GM18858 (cell line): ENCODE results near the gene FBN2.

Source experiments
- ATAC-seq: cut with Tn5 transposase; IDR thresholded peaks from one replicate; pipeline ENCODE4 v1.9.1; 2021; ENCODE audit not compliant: unreplicated experiment

FBN2 gene

DNA sequence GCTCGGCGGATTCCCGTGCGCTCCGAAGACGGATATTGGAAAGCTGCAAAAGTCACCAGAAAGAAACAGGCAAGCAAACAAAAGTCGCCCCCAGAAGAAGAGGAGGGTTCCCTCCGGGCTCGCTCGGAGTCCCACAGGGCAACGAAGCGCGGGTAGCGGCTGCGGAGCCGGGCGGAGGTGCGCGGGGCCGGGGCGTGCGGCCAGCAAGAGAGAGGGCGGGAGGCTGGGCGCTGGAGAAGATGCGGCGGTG is at the start of gene FBN2:
Gene FBN2 (minus strand): TSS at position 246 of the 250 bp plus-strand sequence. CDS start 642 bp downstream, outside the sequence.
- no peak for ATAC-seq

DNA sequence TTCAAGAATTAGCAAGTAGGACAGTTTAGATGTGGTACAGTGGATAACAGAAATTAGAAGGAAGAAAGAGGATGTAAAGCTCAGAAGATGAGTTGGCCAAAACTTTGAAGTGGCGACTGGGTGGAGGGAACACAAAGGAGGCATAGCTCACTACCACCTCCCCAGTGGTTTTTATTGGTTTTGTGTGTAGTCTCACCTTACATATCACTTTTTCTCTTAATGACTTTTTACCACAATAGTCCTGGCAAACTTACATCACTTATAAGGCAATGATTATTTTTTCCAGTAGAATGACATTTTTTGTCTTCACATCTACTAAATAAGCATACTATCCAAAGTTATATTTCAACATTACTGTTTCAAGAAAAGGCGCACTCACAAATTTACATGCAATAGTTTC is 49.2 kb upstream of the FBN2 start:
- no peak for ATAC-seq

DNA sequence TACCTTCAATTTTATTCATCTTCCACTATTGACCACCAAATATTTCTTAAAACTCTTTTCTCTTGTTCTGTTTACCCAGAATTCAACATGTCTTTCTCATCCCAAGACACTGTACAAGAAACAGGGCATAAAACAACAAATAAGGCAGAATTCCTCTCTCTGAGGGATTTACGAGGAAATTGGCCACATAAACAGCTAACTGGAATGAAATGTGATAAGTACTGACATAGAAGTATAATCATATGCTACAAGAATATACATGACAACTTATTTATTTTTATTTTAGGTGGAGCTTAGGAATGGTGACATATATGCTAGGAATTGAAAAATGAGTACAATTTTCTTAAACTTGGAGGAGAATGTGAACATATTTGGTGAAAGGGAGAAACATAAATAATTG is 48.8 kb upstream of the FBN2 start:
- ATAC-seq, result no peak

DNA sequence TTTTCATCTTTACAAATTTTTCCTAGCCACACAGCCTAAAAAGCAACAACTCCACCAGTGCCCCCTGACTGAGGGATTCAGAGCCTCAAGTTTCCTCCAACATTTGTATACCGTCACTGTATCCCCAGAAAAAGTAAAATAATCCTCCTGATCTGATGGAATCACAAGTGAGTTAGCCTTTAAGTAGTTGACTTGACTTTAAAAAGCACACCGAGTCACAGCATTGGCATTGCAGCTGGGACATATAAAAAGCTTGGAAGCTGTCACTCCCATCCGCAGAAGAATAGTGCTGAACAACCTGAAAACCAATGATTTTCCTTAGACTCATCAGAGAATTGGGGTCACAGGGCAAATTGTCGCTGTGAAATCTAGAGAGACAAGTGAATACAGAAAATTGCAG is 41.6 kb upstream of the FBN2 start:
- no peak for ATAC-seq

DNA sequence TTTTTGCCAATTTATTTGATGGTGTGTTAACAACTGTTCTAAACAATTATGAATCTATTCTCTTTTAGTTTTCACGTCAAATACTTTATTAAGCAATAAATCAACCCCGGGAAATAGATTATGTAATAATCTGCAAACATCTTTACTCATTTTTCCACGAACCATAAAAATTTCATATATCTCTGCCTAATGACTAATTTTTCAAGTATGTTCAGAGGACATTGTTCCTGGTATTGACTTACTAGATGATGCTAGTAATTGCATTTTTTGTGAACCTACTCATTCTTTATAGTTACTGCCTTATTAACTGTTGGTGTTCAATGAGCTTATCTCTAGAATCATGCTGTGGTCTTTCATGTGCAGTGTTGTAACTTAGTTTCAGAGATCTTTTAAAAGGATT is 41.0 kb upstream of the FBN2 start:
- ATAC-seq, result no peak

DNA sequence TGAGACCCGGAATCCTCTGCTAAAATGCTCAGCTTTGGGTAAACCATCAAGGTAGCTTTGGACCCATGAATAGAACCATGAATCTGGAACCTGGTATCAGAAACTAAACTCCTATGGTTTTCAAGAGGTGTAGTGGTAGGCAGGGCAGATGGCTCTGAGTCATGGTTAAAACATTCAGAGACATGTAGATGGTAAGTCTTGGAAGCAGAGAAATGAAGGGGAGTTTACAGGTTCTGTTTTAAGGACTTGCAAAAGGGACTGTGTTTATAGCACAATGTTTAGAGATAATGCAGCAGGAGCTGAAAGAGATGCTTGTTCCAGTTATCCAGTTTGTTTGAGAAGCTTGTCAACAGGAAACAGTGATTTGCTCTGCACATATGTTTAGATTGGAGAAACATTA is 36.0 kb upstream of the FBN2 start:
- ATAC-seq, result no peak

DNA sequence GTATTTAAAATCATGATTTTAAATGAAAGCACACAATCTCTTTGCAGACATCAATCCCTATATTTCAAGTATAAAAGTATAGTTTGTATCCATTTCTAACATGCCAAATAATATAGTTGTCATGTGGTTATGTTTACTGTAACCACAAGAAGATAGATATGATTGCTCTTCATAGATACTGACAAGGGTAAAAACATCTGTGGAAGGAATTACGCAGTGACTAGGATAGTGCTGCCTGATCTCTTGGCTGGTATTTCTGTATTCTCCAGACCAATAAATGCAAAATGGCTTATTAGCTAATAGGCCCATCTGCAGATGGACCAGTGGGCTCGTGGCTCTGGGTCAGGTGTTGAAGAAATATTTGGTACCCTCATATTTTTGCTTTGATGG is 34.9 kb upstream of the FBN2 start:
- no peak for ATAC-seq

DNA sequence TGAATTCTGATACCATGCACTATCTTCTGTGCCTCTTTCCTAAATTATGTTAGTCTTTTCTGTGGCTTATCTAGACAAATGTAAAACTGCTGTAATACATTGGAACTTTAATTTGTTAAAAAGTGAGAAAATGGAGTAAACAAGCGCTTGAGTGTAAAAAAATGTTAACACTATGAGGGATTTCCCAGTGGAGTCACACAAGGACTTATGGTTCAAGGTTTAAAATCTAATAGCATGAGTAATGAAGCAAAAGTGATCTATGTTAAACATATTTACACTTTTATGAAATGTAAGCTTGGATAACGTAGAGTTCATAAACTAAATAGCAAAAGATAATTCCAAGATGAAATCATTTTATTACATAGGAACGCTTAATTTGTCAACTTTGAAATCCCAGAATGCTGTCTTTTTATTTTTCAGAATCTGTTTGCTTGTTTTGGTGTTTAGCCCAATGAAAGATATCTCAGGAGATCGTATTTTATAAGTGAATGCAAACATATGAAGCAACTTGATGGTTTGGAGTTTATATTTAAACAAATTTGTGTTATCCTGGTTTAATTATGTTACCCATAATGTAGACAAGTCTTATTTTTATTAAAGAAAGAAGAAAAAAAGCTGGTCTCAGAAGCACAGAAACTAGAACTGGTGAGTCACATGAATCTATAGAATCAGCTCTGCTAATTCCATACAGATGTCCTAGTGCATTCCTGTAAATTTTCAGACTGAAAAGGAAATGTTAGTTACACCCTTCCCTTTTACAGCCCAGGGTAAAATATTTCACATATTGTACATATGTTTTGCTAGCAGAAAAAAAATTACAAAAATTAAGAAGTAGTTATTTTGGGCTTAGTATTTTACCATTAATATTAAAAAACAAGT is 34.2 kb upstream of the FBN2 start:
- ATAC-seq, result no peak

DNA sequence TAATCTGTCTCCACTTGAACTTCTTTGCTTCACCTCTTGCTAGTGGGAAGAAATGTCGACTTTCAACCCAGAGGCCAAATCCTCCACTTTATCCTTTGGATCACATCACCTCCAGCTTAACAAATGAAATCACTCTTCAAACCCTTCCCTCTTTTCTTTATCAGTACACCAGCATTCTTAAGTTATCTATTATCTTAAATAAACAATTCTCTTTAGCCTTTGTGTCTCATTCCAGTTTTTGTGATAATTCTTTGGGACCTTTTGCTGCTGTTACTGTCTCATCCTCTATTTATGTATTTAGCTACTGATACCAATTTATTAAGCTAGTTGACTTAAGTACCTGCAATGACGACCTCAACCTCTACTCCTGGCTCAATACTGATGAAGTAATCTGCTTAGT is 28.1 kb upstream of the FBN2 start:
- ATAC-seq, result no peak

DNA sequence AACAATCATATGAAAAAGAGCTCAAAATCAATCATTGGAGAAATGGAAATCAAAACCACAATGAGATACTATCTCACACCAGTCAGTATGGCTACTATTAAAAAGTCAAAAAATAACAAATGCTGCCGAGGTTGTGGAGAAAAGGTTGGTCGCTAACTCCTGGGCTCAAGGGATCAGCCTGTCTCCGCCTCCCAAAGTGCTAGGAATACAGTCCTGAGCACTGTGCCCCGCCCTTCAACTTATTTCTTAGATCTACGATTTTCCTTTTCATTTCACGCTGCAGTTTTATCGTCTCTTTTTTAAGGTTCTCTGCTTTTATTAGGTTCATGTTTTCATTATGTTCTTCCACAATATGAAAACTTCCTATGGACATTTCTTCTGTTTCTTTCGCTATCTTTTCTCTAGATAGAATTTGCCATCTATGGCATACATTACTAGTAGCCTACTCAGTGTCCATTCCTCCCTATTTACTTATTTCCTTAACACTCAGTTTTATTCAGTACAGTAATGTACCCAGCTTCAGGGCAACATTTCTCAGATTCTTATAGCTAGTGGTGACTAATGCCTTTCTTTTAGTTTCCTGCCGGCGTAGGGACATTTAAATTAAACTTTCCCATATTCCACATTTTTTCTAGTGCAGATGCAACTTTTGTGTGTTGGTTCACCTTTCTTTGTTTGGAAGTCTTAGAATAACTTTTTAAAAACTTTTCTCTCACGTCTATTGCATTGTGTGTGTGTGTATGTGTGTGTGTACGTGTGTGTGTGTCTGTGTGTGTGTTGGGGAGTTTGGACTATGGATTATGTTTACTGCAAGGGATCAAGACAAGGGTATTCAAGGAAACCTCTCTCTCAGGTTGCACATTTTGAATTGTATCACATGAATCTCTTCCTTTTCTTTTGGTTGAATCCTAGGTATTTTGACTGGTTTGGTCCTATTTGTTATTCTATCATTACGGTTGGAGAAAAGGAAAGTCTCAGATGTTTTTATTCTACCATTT is 21.6 kb upstream of the FBN2 start:
- ATAC-seq, result no peak

DNA sequence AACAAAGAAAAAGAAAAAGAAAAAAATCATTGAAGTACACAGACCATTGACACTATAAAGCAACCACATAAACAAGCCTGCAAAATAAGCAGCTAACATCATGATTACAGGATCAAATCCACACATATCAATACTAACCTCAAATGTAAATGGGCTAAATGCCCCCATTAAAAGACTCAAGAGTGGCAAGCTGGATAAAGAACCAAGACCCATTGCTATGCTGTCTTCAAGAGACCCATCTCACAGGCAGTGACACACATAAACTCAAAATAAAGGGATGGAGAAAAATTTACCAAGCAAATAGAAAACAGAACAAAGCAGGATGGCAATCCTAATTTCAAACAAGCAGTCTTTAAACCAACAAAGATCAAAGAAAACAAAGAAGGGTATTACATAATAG is 15.7 kb upstream of the FBN2 start:
- ATAC-seq, result no peak

DNA sequence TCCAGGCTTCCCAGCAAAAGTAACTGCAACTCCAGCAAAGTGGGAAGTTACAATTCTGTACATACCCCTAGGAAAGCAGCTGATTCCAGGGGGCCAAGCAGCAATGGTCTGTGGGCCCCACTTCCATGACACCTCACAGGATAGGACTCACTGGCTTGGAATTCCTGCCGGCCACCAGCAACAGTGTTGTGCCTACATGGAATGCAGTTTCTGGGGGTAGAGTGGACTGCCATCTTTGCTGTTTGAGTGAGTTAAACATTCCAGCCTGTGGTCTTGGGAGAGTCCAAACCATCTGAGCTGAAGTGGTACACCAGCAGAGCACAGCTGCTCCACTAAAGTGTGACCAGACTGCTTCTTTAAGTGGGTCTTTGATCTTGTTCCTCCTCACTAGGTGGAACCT is 13.4 kb upstream of the FBN2 start:
- no peak for ATAC-seq

DNA sequence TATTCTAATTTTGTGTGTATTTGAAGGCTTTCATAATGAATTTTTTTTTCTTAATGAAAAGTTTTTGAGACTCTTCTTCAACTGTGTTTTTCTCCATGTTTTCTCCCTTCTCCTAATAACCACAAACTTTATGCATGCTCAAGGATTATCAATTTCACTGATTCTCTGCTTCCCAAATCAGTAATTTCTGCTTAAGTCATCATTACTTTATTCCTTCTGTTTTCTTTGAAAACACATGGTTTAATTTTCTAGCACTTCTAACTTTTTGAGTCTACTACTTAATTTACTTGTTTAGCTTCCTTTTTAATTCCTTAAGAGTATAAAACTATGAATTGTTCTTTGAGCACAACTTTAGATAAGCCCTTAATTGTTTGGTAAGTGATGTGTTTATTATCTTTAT is 11.5 kb upstream of the FBN2 start:
- no peak for ATAC-seq

DNA sequence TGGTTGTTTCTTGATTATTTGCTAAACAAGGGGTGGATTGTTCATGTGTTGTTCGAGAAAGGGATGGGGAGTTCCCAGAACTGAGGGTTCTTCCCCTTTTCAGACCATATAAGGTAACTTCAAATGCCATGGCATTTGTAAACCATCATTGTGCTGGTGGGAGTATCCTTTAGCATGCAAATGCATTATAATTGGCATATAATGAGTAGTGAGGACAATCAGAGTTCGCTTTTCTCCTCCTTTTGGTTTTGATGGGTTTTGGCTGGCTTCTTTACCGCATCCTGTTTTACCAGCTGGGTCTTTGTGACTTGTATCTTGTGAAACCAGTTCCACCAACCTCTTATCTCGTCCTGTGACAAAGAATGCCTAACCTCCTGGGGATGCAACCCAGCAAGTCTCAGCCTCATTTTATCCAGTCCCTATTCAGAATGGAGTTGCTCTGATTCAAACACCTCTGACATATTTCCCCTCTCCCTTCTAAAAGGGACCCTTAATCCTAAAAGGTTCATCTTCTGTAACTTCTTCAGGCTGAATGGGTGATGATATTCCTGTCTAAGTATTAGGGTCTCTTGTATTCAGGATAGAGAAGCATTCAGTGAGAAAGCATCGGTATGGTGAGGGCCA is 8.7 kb upstream of the FBN2 start:
- no peak for ATAC-seq

DNA sequence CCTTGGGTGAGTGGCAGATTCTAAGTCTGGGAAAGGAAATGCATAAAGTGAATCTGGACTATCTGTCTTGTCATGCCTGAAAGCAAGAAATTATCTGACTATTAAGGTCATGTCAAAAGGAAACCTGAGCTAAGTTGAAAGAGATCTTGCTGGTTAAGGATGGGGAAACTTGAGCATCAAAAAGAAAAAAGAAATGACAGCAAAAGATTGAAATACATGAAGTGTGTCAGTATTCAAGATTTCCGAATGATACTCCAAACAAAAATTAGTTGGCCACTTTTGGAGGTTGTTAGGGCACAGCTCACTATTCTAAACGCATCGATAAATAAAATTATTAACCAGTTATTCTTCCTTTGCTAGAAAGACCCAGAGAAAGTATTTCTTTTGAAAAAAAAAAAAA is 3.3 kb upstream of the FBN2 start:
- no peak for ATAC-seq

DNA sequence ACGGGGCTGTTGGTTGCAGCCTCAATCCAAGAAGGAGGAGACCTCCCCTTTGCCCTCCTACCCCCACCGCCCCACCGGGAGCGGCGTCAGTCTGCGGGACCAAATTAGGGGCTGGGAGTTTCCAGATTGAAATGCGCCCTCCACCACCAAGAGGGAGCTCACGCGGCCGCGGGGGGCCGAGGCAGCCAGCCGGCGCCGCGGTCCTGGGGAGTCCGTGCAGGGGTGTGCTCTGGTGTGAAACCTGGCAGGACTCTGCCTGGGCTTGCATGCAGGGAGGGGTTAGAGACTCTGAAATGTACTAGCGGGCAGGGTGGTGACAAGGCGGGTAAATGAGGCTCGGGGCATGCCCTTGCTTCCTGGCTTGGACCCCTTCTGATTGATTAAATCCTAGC is 989 bp upstream of the FBN2 start:
- no peak for ATAC-seq

DNA sequence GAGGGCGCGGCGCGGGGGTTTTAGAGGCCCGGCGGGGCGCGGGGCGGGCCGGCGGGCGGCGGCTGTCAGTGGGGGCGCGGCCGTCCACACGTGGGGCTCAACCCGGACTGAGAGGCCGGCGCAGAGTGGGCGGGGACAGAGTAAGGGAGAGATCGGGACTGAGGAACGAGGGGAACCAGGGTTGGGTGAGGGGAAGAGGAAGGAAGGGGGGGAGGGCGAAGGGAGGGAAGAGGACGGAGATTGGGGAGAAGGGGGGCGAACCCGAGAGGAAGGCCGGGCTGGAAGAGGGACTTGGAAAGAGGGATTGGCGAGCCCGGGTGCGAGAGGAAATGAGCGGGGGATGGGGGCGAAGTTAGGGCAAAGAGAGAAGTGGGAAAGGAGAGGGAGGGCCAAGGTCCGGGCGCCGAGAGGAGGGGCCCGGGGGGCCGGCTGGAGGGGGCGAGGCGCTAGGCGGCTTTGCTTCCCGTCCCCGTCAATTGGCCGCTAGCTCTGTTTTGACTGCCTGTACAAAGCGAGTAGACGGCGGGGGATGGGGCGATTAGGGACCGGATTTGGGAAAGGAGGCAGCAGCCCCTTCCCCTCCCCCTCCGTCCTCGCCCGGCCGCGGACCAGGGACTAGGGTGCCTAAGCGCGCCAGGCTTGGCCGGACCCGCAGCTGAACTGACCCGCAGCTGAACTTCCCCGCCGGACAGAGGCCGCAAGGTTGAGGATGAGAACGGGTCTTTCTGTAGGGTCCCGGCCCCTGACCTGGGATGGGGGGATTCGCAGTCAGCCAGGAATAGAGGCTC is 399 bp upstream of the FBN2 start:
- ATAC-seq, result no peak

DNA sequence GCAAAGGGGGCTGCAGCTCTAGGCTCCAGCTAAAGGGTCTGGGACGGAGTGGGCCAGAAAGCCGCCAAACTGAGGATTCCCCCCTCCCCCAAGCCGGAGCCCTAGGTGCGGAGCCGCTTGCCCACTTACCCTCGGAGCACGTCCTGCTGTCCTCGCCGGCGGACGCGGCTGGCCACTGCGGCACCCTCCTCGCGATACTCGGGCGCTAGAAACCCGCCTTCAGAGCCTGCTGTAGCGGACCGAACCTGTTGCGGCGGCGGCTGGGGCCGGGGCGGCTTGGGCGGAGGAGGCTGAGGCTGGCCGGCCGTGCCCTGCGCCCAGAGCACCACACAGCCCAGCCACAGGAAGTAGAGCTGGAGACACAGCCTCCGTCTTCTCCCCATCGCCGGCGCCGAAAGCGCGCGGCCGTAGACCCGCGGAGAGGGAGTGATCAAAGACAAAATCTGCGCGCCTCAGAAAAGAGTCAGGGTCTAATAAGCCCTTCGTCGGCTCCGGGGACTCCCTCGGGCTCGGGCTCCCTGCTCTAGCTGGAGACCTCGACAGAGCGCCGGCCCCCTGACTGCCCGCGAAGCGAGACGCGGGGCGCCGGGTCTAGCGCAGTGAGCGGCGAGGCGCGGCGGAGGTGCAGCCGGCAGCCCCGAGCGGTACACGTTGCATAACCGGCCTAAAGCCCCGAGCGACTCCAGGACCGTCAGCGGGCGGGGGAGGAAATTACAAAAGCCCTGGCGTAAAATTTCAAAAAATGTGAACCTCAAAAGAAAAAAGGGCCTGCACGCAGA is 635 bp downstream of the FBN2 start:
- ATAC-seq, result no peak

DNA sequence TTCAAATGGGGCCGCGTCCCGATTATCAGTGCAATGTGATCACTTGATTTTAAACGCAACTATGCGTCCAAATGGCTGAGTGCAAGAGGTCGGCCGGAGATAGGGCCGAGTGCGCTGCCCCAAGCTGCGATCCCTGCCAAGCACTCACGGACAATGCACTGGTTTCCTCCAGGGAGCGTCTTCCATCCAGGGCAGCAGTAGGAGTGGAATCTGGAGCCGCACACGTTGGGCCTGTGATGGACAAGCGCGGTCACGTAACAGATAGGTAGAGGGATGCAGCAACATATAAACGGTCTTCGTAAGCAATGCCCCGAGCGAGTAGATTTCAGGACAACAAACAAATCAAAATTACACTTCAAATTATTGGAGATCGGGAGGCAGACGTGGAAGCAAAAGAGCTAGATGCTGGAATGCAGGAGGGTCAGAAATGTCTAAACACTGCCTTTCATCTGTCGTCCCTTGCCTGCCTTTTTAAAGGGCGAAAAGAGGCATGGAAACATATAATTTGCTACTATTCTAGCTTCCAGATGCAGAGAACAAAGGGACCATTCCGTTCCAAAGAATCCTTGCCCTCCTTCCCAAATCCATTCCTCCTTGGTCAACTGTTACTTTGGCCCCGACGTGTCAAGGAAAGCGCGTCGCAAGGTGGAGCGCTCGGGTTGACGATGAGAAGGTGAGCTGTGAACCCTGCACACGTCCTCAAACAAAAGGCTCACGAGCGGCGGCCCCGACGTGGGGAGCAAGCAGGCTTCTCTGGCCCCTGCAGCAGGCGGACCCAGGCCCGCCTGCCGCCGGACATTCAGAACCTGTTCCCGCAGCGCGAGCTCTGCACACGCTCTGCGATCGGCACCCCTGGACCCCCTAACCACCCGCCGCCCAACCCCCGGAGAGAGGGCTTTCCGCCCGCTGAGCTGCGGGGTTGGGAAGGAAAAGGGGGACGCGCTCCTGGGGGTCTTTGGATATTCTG is 1.5 kb downstream of the FBN2 start:
- no peak for ATAC-seq
